H1 (cell line): ENCODE data around the gene CEP152. TPM values are rescaled to one million over a fixed set of nuclear protein-coding genes. Genes with fewer than 3 reads are reported as not detected.

Source experiments
- CTCF ChIA-PET: fragments of 300-600 bp; sonication (Branson Sonifier 250); formaldehyde crosslinking; loops from one replicate; lab custom pipeline; 2021; ENCODE audit not compliant: partially characterized antibody; lab: Charles Lee
- POLR2A ChIA-PET: fragments of 300-600 bp; sonication (Branson Sonifier 250); formaldehyde crosslinking; loops from one replicate; lab custom pipeline; 2021; ENCODE audit warnings: inconsistent platforms; ENCODE audit not compliant: partially characterized antibody; lab: Charles Lee
- DNase-seq, 2 experiments: peaks; one replicate each; pipeline versions ENCODE4 v3.0.0 to v3.0.0-alpha.2; 2010 to 2022; ENCODE audit warnings: low spot score in 2 of 2, low read depth in 1 of 2, mixed read lengths in 1 of 2
- FAIRE-seq: peaks from 2 replicates; lab custom pipeline; 2011; peaks lifted over from hg19 to GRCh38; lab: Jason Lieb, UNC
- H2AFZ ChIP-seq: 2 replicates; pipeline ENCODE4 v1.8.1; 2012; ENCODE audit warnings: low read length, inconsistent platforms
- H2AK5ac ChIP-seq: 2 replicates; pipeline ENCODE4 v1.6.1; 2013; ENCODE audit warnings: low read depth, low read length
- H2BK120ac ChIP-seq: replicated peaks from 2 replicates; pipeline ENCODE3; 2013; ENCODE audit warnings: low read depth, low read length, inconsistent platforms
- H2BK12ac ChIP-seq: 2 replicates; pipeline ENCODE4 v1.6.1; 2013; ENCODE audit warnings: low read depth, low read length
- H2BK15ac ChIP-seq: 2 replicates; pipeline ENCODE4 v1.6.1; 2013; ENCODE audit warnings: low read length
- H2BK20ac ChIP-seq: 2 replicates; pipeline ENCODE4 v1.6.1; 2013; ENCODE audit warnings: low read length
- H2BK5ac ChIP-seq: 2 replicates; pipeline ENCODE4 v1.6.1; 2013; ENCODE audit warnings: low read depth, low read length
- H3K14ac ChIP-seq: 2 replicates; pipeline ENCODE4 v1.6.1; 2013; ENCODE audit warnings: inconsistent platforms; ENCODE audit not compliant: insufficient read length
- H3K18ac ChIP-seq: 2 replicates; pipeline ENCODE4 v1.6.1; 2013; ENCODE audit warnings: low read length; ENCODE audit errors: extremely low read depth
- H3K23ac ChIP-seq: 2 replicates; pipeline ENCODE4 v1.6.1; 2013; ENCODE audit warnings: inconsistent platforms; ENCODE audit not compliant: insufficient read length
- H3K23me2 ChIP-seq: 2 replicates; pipeline ENCODE4 v1.6.1; 2013; ENCODE audit warnings: low read depth, low read length
- H3K27ac ChIP-seq: 2 replicates; pipeline ENCODE4 v1.6.1; 2011; ENCODE audit warnings: low read depth, low read length, inconsistent platforms
- H3K27me3 ChIP-seq, 4 experiments: replicated peaks in 1 of 4; 1 replicate in 1 of 4; 2 replicates in 3 of 4; pipeline versions ENCODE4 v1.6.1 to v1.8.1; 2011 to 2013; ENCODE audit warnings: low read length in 3 of 4, mild to moderate bottlenecking in 3 of 4, inconsistent platforms in 2 of 4, mixed read lengths in 2 of 4, moderate library complexity in 1 of 4; ENCODE audit not compliant: control insufficient read depth in 3 of 4, insufficient read depth in 3 of 4; ENCODE audit errors: extremely low read depth in 1 of 4
- H3K36me3 ChIP-seq, 4 experiments: 2 replicates each; pipeline versions ENCODE4 v1.6.1 to v1.8.1; 2011 to 2013; ENCODE audit warnings: mild to moderate bottlenecking in 4 of 4, low read length in 3 of 4, moderate library complexity in 2 of 4, control low read depth in 1 of 4, inconsistent platforms in 1 of 4; ENCODE audit not compliant: insufficient read depth in 4 of 4, control insufficient read depth in 2 of 4
- H3K4ac ChIP-seq: replicated peaks from 2 replicates; pipeline ENCODE3; 2013; ENCODE audit warnings: low read length, low read depth, mixed read lengths, inconsistent platforms; ENCODE audit not compliant: insufficient read length
- H3K4me1 ChIP-seq, 4 experiments: replicated peaks in 1 of 4; 1 replicate in 1 of 4; 2 replicates in 3 of 4; pipeline versions ENCODE4 v1.6.1 to v1.8.1; 2011 to 2013; ENCODE audit warnings: low read length in 3 of 4, inconsistent platforms in 2 of 4, mixed read lengths in 1 of 4; ENCODE audit not compliant: insufficient read depth in 4 of 4, control insufficient read depth in 3 of 4
- H3K4me2 ChIP-seq, 2 experiments: 2 replicates each; pipeline versions ENCODE4 v1.6.1 to v1.8.1; 2011 to 2013; ENCODE audit warnings: low read depth in 2 of 2, low read length in 2 of 2, control low read depth in 1 of 2, inconsistent platforms in 1 of 2, mild to moderate bottlenecking in 1 of 2; ENCODE audit not compliant: insufficient read depth in 1 of 2
- H3K4me3 ChIP-seq, 4 experiments: fragments of 200-600, 300-600 bp in 1 of 4; sonication (generic), shearing (Covaris generic), sonication (Bioruptor Twin) in 1 of 4; 2 replicates each; pipeline versions ENCODE4 v1.5.1 to v1.8.1; 2011 to 2016; ENCODE audit warnings: low read length in 4 of 4, low read depth in 3 of 4, control low read depth in 2 of 4, inconsistent platforms in 2 of 4, mild to moderate bottlenecking in 2 of 4, mixed read lengths in 1 of 4, moderate library complexity in 1 of 4; ENCODE audit not compliant: insufficient read depth in 2 of 4; ENCODE audit errors: extremely low read depth in 1 of 4
- H3K56ac ChIP-seq: replicated peaks from 2 replicates; pipeline ENCODE3; 2013; ENCODE audit warnings: low read depth, mild to moderate bottlenecking, mixed read lengths, low read length, inconsistent platforms; ENCODE audit not compliant: insufficient read length
- H3K79me1 ChIP-seq: 2 replicates; pipeline ENCODE4 v1.6.1; 2013; ENCODE audit warnings: low read depth, low read length, control low read depth
- H3K79me2 ChIP-seq, 2 experiments: 2 replicates each; pipeline versions ENCODE4 v1.6.1 to v1.8.1; 2012 to 2013; ENCODE audit warnings: low read length in 2 of 2, mild to moderate bottlenecking in 2 of 2, inconsistent platforms in 1 of 2; ENCODE audit not compliant: insufficient read depth in 2 of 2, control insufficient read depth in 1 of 2
- H3K9ac ChIP-seq, 4 experiments: replicated peaks in 1 of 4; 1 replicate in 1 of 4; 2 replicates in 3 of 4; pipeline versions ENCODE4 v1.6.1 to v1.8.1; 2011 to 2013; ENCODE audit warnings: low read depth in 3 of 4, low read length in 3 of 4, control low read depth in 2 of 4, mild to moderate bottlenecking in 2 of 4, moderate library complexity in 2 of 4, inconsistent platforms in 1 of 4; ENCODE audit errors: extremely low read depth in 1 of 4
- H3K9me3 ChIP-seq, 2 experiments: 2 replicates each; pipeline versions ENCODE4 v1.6.1 to v1.8.1; 2012 to 2013; ENCODE audit warnings: mild to moderate bottlenecking in 2 of 2, moderate library complexity in 2 of 2, control low read depth in 1 of 2, inconsistent platforms in 1 of 2, low read depth in 1 of 2, low read length in 1 of 2, mixed read lengths in 1 of 2; ENCODE audit not compliant: insufficient read depth in 2 of 2
- H4K20me1 ChIP-seq, 2 experiments: replicated peaks in 1 of 2; 2 replicates each; pipeline versions ENCODE3 to v1.8.1; 2011 to 2013; ENCODE audit warnings: inconsistent platforms in 2 of 2, low read length in 2 of 2, mild to moderate bottlenecking in 1 of 2; ENCODE audit not compliant: insufficient read depth in 2 of 2, control insufficient read depth in 1 of 2
- H4K5ac ChIP-seq: 2 replicates; pipeline ENCODE4 v1.6.1; 2013; ENCODE audit warnings: low read length, low read depth, mixed read lengths, inconsistent platforms; ENCODE audit not compliant: insufficient read length
- H4K8ac ChIP-seq: 2 replicates; pipeline ENCODE4 v1.8.0; 2013; ENCODE audit warnings: mild to moderate bottlenecking, moderate library complexity, low read length, inconsistent platforms; ENCODE audit not compliant: insufficient read depth; ENCODE audit errors: extremely low read depth
- H4K91ac ChIP-seq: replicated peaks from 2 replicates; pipeline ENCODE3; 2013; ENCODE audit warnings: low read length, mixed read lengths, inconsistent platforms; ENCODE audit not compliant: insufficient read length
- BRCA1 ChIP-seq: IDR thresholded peaks from 2 replicates; pipeline ENCODE4 v1.6.1; 2012; ENCODE audit warnings: low read depth, low read length, improper control_type of control experiment
- EGR1 ChIP-seq: IDR thresholded peaks from 2 replicates; pipeline ENCODE4 v1.6.1; 2011; ENCODE audit warnings: low read depth, low read length, borderline replicate concordance
- GTF2F1 ChIP-seq: IDR thresholded peaks from 2 replicates; pipeline ENCODE4 v1.6.1; 2012; ENCODE audit warnings: low read depth, low read length, improper control_type of control experiment, borderline replicate concordance
- HDAC2 ChIP-seq, 2 experiments: fragments of 300-600 bp in 1 of 2; sonication (generic) in 1 of 2; IDR thresholded peaks; 2 replicates each; pipeline ENCODE4 v1.6.1; 2011 to 2012; ENCODE audit warnings: low read depth in 2 of 2, low read length in 2 of 2, mild to moderate bottlenecking in 2 of 2, moderate library complexity in 2 of 2, borderline replicate concordance in 1 of 2, inconsistent platforms in 1 of 2
- JUN ChIP-seq: IDR thresholded peaks from 2 replicates; pipeline ENCODE4 v1.6.1; 2011; ENCODE audit warnings: low read depth, mild to moderate bottlenecking, improper control_type of control experiment, low read length
- MAFK ChIP-seq: IDR thresholded peaks from 2 replicates; pipeline ENCODE4 v1.6.1; 2012; ENCODE audit warnings: low read depth, mild to moderate bottlenecking, improper control_type of control experiment, low read length
- POU5F1 ChIP-seq: IDR thresholded peaks from 2 replicates; pipeline ENCODE4 v1.6.1; 2011; ENCODE audit warnings: low read depth, mild to moderate bottlenecking, low read length, moderate library complexity
- RXRA ChIP-seq: IDR thresholded peaks from 2 replicates; pipeline ENCODE4 v1.6.1; 2011; ENCODE audit warnings: low read depth, mild to moderate bottlenecking, low read length, moderate library complexity; ENCODE audit not compliant: insufficient read depth
- SIRT6 ChIP-seq: IDR thresholded peaks from one replicate; pipeline ENCODE4 v1.7.1; 2012; ENCODE audit warnings: low read length, inconsistent platforms
- SIX5 ChIP-seq: IDR thresholded peaks from 2 replicates; pipeline ENCODE4 v1.6.1; 2011; ENCODE audit warnings: mild to moderate bottlenecking, low read depth, low read length
- SRF ChIP-seq: IDR thresholded peaks from 2 replicates; pipeline ENCODE4 v1.6.1; 2011; ENCODE audit warnings: mild to moderate bottlenecking, low read depth, low read length, moderate library complexity
- polyA plus RNA-seq, 7 experiments: library from polyadenylated mRNA; depleted of rRNA in 3 of 7; stranded (reverse) in 5 of 7; unstranded in 2 of 7; fragments of >200 nt in 5 of 7; fragments of 200-250 nt in 2 of 7; gene quantifications; 1 replicate in 5 of 7; 2 replicates in 1 of 7; 4 replicates in 1 of 7; pipeline versions ENCODE4 v1.2.1 to v1.2.3, GENCODE V29; 2011 to 2013; ENCODE audit warnings: missing spikeins in 2 of 7, mixed read lengths in 2 of 7
- total RNA-seq: library from RNA; stranded (reverse); fragmentation: NEBNext Ultra II Directional; extraction: Animal tissue kit (Norgen Biotek cat#: 25700); gene quantifications from 2 replicates; pipeline ENCODE4 v1.2.1, GENCODE V29; 2021
- TF ChIP-seq, protein P1 (sequence below), 3 experiments: IDR thresholded peaks; 1 replicate in 2 of 3; 2 replicates in 1 of 3; pipeline versions ENCODE4 v1.5.1 to v1.6.1; 2011; ENCODE audit warnings: low read length in 3 of 3, mild to moderate bottlenecking in 3 of 3, inconsistent platforms in 2 of 3, low read depth in 1 of 3, moderate library complexity in 1 of 3; ENCODE audit not compliant: insufficient read depth in 1 of 3; ENCODE audit errors: control extremely low read depth in 1 of 3

The CEP152 gene
- total and polyA plus RNA-seq, 2 of the 8 experiments (the other 6 are each of a cell fraction or from before 2014, with no cell fraction given): 1.4 to 16.2 TPM

DNA sequence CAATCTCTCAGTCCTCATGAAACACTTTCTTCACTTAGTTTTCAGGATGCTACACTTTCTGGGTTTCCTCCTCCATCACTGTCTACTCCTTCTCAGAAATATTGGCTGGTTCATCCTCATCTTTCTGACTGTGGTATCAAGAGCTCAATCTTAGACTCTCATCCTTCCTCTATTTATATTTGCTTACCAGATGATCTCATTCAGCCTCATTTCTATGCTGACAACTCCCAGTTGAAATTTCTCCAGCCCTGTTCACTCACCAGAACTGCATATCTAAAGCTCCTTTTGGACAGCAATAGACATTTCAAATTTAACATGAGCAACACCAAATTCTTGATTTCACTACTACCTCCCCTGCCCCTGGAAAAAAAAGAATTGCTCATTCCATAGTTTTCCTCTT lies 117.4 kb downstream of the CEP152 start:
- H2BK12ac ChIP-seq: no peak overlapping the region
- H3K18ac ChIP-seq: no peak overlapping the region
- H3K79me1 ChIP-seq: no peaks in the 10 kb centered on the region
- no peaks in the 10 kb centered on the region for H3K79me2 ChIP-seq
- H2BK20ac ChIP-seq: no peak overlapping the region
- ChIA-PET CTCF (interaction anchor here (0.7 kb wide), 1 partner anchor 42 kb away, joined by 3 read pairs; no protein-coding TSS in a partner anchor), POLR2A (no interaction called here)
- TF ChIP-seq SIRT6 (no peak), MAFK (no peak), BRCA1 (no peak), EGR1 (no peak), RXRA (no peak), GTF2F1 (no peak), POU5F1 (no peak), JUN (no peak), SIX5 (no peak), HDAC2 (IDR thresholded peaks at IDR 0.05; ENCODE audit: borderline replicate concordance in 1 of 2, low read depth in 2 of 2, low read length in 2 of 2) (no peak), SRF (no peak)
- TF ChIP-seq, protein P1, sequence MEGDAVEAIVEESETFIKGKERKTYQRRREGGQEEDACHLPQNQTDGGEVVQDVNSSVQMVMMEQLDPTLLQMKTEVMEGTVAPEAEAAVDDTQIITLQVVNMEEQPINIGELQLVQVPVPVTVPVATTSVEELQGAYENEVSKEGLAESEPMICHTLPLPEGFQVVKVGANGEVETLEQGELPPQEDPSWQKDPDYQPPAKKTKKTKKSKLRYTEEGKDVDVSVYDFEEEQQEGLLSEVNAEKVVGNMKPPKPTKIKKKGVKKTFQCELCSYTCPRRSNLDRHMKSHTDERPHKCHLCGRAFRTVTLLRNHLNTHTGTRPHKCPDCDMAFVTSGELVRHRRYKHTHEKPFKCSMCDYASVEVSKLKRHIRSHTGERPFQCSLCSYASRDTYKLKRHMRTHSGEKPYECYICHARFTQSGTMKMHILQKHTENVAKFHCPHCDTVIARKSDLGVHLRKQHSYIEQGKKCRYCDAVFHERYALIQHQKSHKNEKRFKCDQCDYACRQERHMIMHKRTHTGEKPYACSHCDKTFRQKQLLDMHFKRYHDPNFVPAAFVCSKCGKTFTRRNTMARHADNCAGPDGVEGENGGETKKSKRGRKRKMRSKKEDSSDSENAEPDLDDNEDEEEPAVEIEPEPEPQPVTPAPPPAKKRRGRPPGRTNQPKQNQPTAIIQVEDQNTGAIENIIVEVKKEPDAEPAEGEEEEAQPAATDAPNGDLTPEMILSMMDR (IDR thresholded peaks at IDR 0.05; ENCODE audit: control extremely low read depth in 1 of 3, insufficient read depth in 1 of 3, low read depth in 1 of 3, low read length in 3 of 3): no peak
- H2AK5ac ChIP-seq: no peak overlapping the region
- no peak overlapping the region for H3K4me2 ChIP-seq
- no peaks in the 10 kb centered on the region for H3K9me3 ChIP-seq
- no peaks in the 10 kb centered on the region for H4K20me1 ChIP-seq
- H3K27ac ChIP-seq: no peak overlapping the region
- H2AFZ ChIP-seq: no peak overlapping the region
- DNase-seq (no peak), FAIRE-seq (no peak)
- no peak overlapping the region for H3K23ac ChIP-seq
- no peak overlapping the region for H4K91ac ChIP-seq
- H2BK15ac ChIP-seq: no peak overlapping the region
- H3K9ac ChIP-seq: no peak overlapping the region
- H3K4me3 ChIP-seq: no peak overlapping the region
- H3K4ac ChIP-seq: no peak overlapping the region
- 0 out of 2 replicates have a peak, but pooled peaks cover 3% of the 10 kb centered on the region for H3K23me2 ChIP-seq
- H3K4me1 ChIP-seq: no peaks in the 10 kb centered on the region
- no peak overlapping the region for H4K8ac ChIP-seq
- H4K5ac ChIP-seq: no peak overlapping the region
- H2BK5ac ChIP-seq: no peak overlapping the region
- H3K36me3 ChIP-seq: no peaks in the 10 kb centered on the region
- H2BK120ac ChIP-seq: no peak overlapping the region
- H3K27me3 ChIP-seq: no peaks in the 10 kb centered on the region
- no peak overlapping the region for H3K14ac ChIP-seq
- no peak overlapping the region for H3K56ac ChIP-seq
